SU-DHL-6 (cell line): ENCODE measurements around the gene RTN4R.

ENCODE experiments used
- CTCF ChIP-seq: fragments of 200-600 bp; sonication (generic); IDR thresholded peaks from one replicate; pipeline ENCODE4 v1.5.1; 2017; ENCODE audit warnings: antibody characterized with exemption, mild to moderate bottlenecking, low read length, moderate library complexity; ENCODE audit not compliant: insufficient read depth, poor library complexity, severe bottlenecking
- EZH2phosphoT487 ChIP-seq: fragments of 200-600 bp; sonication (generic), shearing (Covaris generic); conservative IDR thresholded peaks from 2 replicates; pipeline ENCODE4 v1.6.1; 2018; ENCODE audit warnings: mild to moderate bottlenecking, antibody characterized with exemption, low read length, moderate library complexity, mixed read lengths

GRCh38 chr22:20211409-20211996 is 56.6 kb downstream of the RTN4R start:
- TF ChIP-seq CTCF (no peak), EZH2phosphoT487 (no peak)
